Trophoblast cell (in vitro differentiated cells and primary cell): ENCODE data around the gene TMEFF2.

Experiments used
- DNase-seq, 2 donors: peaks; one replicate each; pipeline ENCODE4 v3.0.0-alpha.2; 2016
- H2AFZ ChIP-seq: 2 replicates; pipeline ENCODE4 v1.6.1; 2013; ENCODE audit warnings: low read length, moderate library complexity, mild to moderate bottlenecking; ENCODE audit not compliant: insufficient read depth, poor library complexity
- H2AK5ac ChIP-seq: 2 replicates; pipeline ENCODE4 v1.6.1; 2013; ENCODE audit warnings: mild to moderate bottlenecking, low read length
- H2BK120ac ChIP-seq: 2 replicates; pipeline ENCODE4 v1.6.1; 2013; ENCODE audit warnings: low read length, mild to moderate bottlenecking, moderate library complexity; ENCODE audit not compliant: insufficient read depth, poor library complexity
- H2BK12ac ChIP-seq: 2 replicates; pipeline ENCODE4 v1.6.1; 2013; ENCODE audit warnings: mild to moderate bottlenecking, low read length, moderate library complexity
- H2BK5ac ChIP-seq: 2 replicates; pipeline ENCODE4 v1.6.1; 2013; ENCODE audit warnings: low read length, low read depth, moderate library complexity, mild to moderate bottlenecking; ENCODE audit not compliant: poor library complexity
- H3K14ac ChIP-seq: 2 replicates; pipeline ENCODE4 v1.6.1; 2013; ENCODE audit warnings: mild to moderate bottlenecking, low read length
- H3K18ac ChIP-seq: 2 replicates; pipeline ENCODE4 v1.6.1; 2013; ENCODE audit warnings: mild to moderate bottlenecking, low read length
- H3K23ac ChIP-seq: 2 replicates; pipeline ENCODE4 v1.6.1; 2013; ENCODE audit warnings: low read length
- H3K27ac ChIP-seq: 2 replicates; pipeline ENCODE4 v1.5.1; 2013; ENCODE audit warnings: low read depth, mild to moderate bottlenecking, inconsistent platforms, low read length, moderate library complexity
- H3K27me3 ChIP-seq: 2 replicates; pipeline ENCODE4 v1.6.1; 2013; ENCODE audit warnings: inconsistent platforms, mild to moderate bottlenecking, low read length, moderate library complexity; ENCODE audit not compliant: insufficient read depth
- H3K36me3 ChIP-seq, 2 experiments: 1 replicate in 1 of 2; 2 replicates in 1 of 2; pipeline ENCODE4 v1.6.1; 2013; ENCODE audit warnings: low read length in 2 of 2, mild to moderate bottlenecking in 2 of 2, moderate library complexity in 1 of 2; ENCODE audit not compliant: insufficient read depth in 2 of 2, control insufficient read depth in 1 of 2
- H3K4ac ChIP-seq: 2 replicates; pipeline ENCODE4 v1.6.1; 2013; ENCODE audit warnings: low read depth, mild to moderate bottlenecking, low read length, moderate library complexity
- H3K4me1 ChIP-seq, 2 experiments: 1 replicate in 1 of 2; 2 replicates in 1 of 2; pipeline ENCODE4 v1.6.1; 2013; ENCODE audit warnings: low read length in 2 of 2, mild to moderate bottlenecking in 2 of 2, moderate library complexity in 1 of 2; ENCODE audit not compliant: insufficient read depth in 2 of 2, control insufficient read depth in 1 of 2
- H3K4me2 ChIP-seq: 2 replicates; pipeline ENCODE4 v1.6.1; 2013; ENCODE audit warnings: inconsistent platforms, mild to moderate bottlenecking, low read length, moderate library complexity
- H3K4me3 ChIP-seq: 2 replicates; pipeline ENCODE4 v1.5.1; 2013; ENCODE audit warnings: mild to moderate bottlenecking, low read depth, low read length, inconsistent platforms
- H3K79me1 ChIP-seq: one replicate; pipeline ENCODE4 v1.6.1; 2013; ENCODE audit warnings: low read length
- H3K79me2 ChIP-seq: 2 replicates; pipeline ENCODE4 v1.6.1; 2013; ENCODE audit warnings: low read length, mild to moderate bottlenecking; ENCODE audit not compliant: control insufficient read depth, insufficient read depth, poor library complexity
- H3K9ac ChIP-seq: 2 replicates; pipeline ENCODE4 v1.6.1; 2013; ENCODE audit warnings: mild to moderate bottlenecking, low read length
- H3K9me3 ChIP-seq: 2 replicates; pipeline ENCODE4 v1.6.1; 2013; ENCODE audit warnings: low read depth, mild to moderate bottlenecking, control low read depth, inconsistent platforms, low read length; ENCODE audit not compliant: insufficient read depth
- H4K12ac ChIP-seq: 2 replicates; pipeline ENCODE4 v1.6.1; 2013; ENCODE audit warnings: low read depth, mild to moderate bottlenecking, low read length, moderate library complexity
- H4K8ac ChIP-seq: 2 replicates; pipeline ENCODE4 v1.6.1; 2013; ENCODE audit warnings: low read depth, mild to moderate bottlenecking, low read length, moderate library complexity
- H4K91ac ChIP-seq: one replicate; pipeline ENCODE4 v1.6.1; 2013; ENCODE audit warnings: low read depth, mild to moderate bottlenecking, low read length, moderate library complexity
- WGBS: extraction: QIAGEN DNeasy Blood & Tissue Kit; methylation state at CpG from one replicate; pipeline ENCODE4 v1.1.7; 2013; ENCODE audit warnings: missing lambda C conversion rate; ENCODE audit not compliant: insufficient read length, insufficient coverage; ENCODE audit errors: extremely low coverage; 5-methylcytosine and 5-hydroxymethylcytosine counted together

Gene TMEFF2

GRCh38 chr2:192042126-192042525, 152.6 kb downstream of the TMEFF2 start:
- Histone ChIP-seq H3K9me3 (no peaks in the 10 kb centered on the region), H3K27ac (no peak overlapping the region), H3K4me3 (no peak overlapping the region), H3K36me3 (no peaks in the 10 kb centered on the region), H3K4ac (no peak overlapping the region), H3K9ac (no peak overlapping the region), H2BK120ac (no peak overlapping the region), H3K23ac (no peak overlapping the region), H2BK12ac (no peak overlapping the region), H2AFZ (no peak overlapping the region), H4K12ac (no peak overlapping the region), H4K8ac (no peak overlapping the region), H4K91ac (no peak overlapping the region), H3K79me2 (no peaks in the 10 kb centered on the region), H3K4me2 (no peak overlapping the region), H3K4me1 (no peaks in the 10 kb centered on the region), H3K79me1 (no peaks in the 10 kb centered on the region), H2BK5ac (no peak overlapping the region), H2AK5ac (no peak overlapping the region), H3K14ac (no peak overlapping the region), H3K27me3 (no peaks in the 10 kb centered on the region), H3K18ac (no peak overlapping the region)
- no CpG with 5 or more reads among the region's 5 CpGs for WGBS
- DNase-seq: peak; percentile 62 to 92

- Histone ChIP-seq H3K18ac (no peak overlapping the region), H3K79me2 (no peaks in the 10 kb centered on the region), H4K8ac (no peak overlapping the region), H3K9me3 (no peaks in the 10 kb centered on the region), H2BK12ac (no peak overlapping the region), H2BK5ac (no peak overlapping the region), H3K27ac (no peak overlapping the region), H3K14ac (no peak overlapping the region), H3K27me3 (no peaks in the 10 kb centered on the region), H4K12ac (no peak overlapping the region), H3K4me3 (no peak overlapping the region), H2AK5ac (no peak overlapping the region), H3K23ac (no peak overlapping the region), H3K36me3 (no peaks in the 10 kb centered on the region), H3K9ac (no peak overlapping the region), H2BK120ac (no peak overlapping the region), H3K4me1 (no peaks in the 10 kb centered on the region), H2AFZ (no peak overlapping the region), H3K79me1 (no peaks in the 10 kb centered on the region), H3K4ac (no peak overlapping the region), H3K4me2 (no peak overlapping the region), H4K91ac (no peak overlapping the region)
- no peak for DNase-seq
- no CpG with 5 or more reads among the region's 1 CpG for WGBS
Measured at GRCh38 chr2:192038110-192038509, 156.6 kb downstream of the TMEFF2 start.

GRCh38 chr2:192035731-192036442, 158.8 kb downstream of the TMEFF2 start:
- H3K4me2 ChIP-seq: no peak overlapping the region
- no peak overlapping the region for H2AFZ ChIP-seq
- H2BK5ac ChIP-seq: no peak overlapping the region
- no peaks in the 10 kb centered on the region for H3K4me1 ChIP-seq
- peak in 1 of 2 donors; percentile 51 for DNase-seq
- no peak overlapping the region for H3K23ac ChIP-seq
- H3K9ac ChIP-seq: no peak overlapping the region
- no peak overlapping the region for H2BK120ac ChIP-seq
- H3K79me2 ChIP-seq: no peaks in the 10 kb centered on the region
- H3K4ac ChIP-seq: no peak overlapping the region
- H3K4me3 ChIP-seq: no peak overlapping the region
- no peaks in the 10 kb centered on the region for H3K36me3 ChIP-seq
- H3K27ac ChIP-seq: no peak overlapping the region
- no peak overlapping the region for H4K91ac ChIP-seq
- no peak overlapping the region for H2AK5ac ChIP-seq
- H4K12ac ChIP-seq: no peak overlapping the region
- no peak overlapping the region for H3K18ac ChIP-seq
- H4K8ac ChIP-seq: no peak overlapping the region
- no peaks in the 10 kb centered on the region for H3K27me3 ChIP-seq
- no CpG with 5 or more reads among the region's 3 CpGs for WGBS
- H3K79me1 ChIP-seq: no peaks in the 10 kb centered on the region
- no peaks in the 10 kb centered on the region for H3K9me3 ChIP-seq
- no peak overlapping the region for H3K14ac ChIP-seq
- H2BK12ac ChIP-seq: no peak overlapping the region

- Histone ChIP-seq H3K4ac (no peak overlapping the region), H3K4me2 (no peak overlapping the region), H3K79me1 (no peaks in the 10 kb centered on the region), H3K27me3 (no peaks in the 10 kb centered on the region), H3K79me2 (no peaks in the 10 kb centered on the region), H2BK120ac (no peak overlapping the region), H4K91ac (no peak overlapping the region), H2BK5ac (no peak overlapping the region), H2AFZ (no peak overlapping the region), H4K8ac (no peak overlapping the region), H3K9me3 (peaks cover 4% of the 10 kb centered on the region), H3K9ac (no peak overlapping the region), H3K23ac (no peak overlapping the region), H3K36me3 (no peaks in the 10 kb centered on the region), H3K27ac (no peak overlapping the region), H2AK5ac (no peak overlapping the region), H3K14ac (no peak overlapping the region), H3K4me1 (no peaks in the 10 kb centered on the region), H2BK12ac (no peak overlapping the region), H3K18ac (no peak overlapping the region), H3K4me3 (no peak overlapping the region), H4K12ac (no peak overlapping the region)
- DNase-seq: no peak
- WGBS: no CpG with 5 or more reads among the region's 3 CpGs
Measured at GRCh38 chr2:192030856-192031255, 163.9 kb downstream of the TMEFF2 start.
